GM18519 (cell line): ENCODE measurements around the gene NAIF1.
A peak's percentile ranks its signal among the peaks of the same experiment; 100 is the strongest.

Experiments used
- ATAC-seq: cut with Tn5 transposase; IDR thresholded peaks from one replicate; pipeline ENCODE4 v1.9.1; 2021; ENCODE audit warnings: mild to moderate bottlenecking, moderate library complexity; ENCODE audit not compliant: unreplicated experiment, low FRiP score

The NAIF1 gene

GRCh38 chr9:128102861-128103588, 35.9 kb upstream of the NAIF1 start:
- ATAC-seq, result no peak

GRCh38 chr9:128102196-128102595, 35.1 kb upstream of the NAIF1 start:
- ATAC-seq, result no peak

- ATAC-seq, result no peak
These were observed 34.6 kb upstream of the NAIF1 start for GRCh38 chr9:128101690-128102089.

- ATAC-seq, result no peak
These were observed 34.1 kb upstream of the NAIF1 start for GRCh38 chr9:128101231-128101661.

GRCh38 chr9:128100581-128100980, 33.5 kb upstream of the NAIF1 start:
- ATAC-seq, result no peak

- ATAC-seq, result no peak
These were observed 32.9 kb upstream of the NAIF1 start for GRCh38 chr9:128099932-128100491.

GRCh38 chr9:128099231-128099931, 32.3 kb upstream of the NAIF1 start:
- no peak for ATAC-seq

GRCh38 chr9:128098297-128099230, 31.4 kb upstream of the NAIF1 start:
- ATAC-seq, result no peak

- ATAC-seq, result no peak
These were observed 30.6 kb upstream of the NAIF1 start for GRCh38 chr9:128097543-128098296.

- ATAC-seq, result no peak
These were observed 29.8 kb upstream of the NAIF1 start for GRCh38 chr9:128096616-128097536.

- no peak for ATAC-seq
These were observed 27.9 kb upstream of the NAIF1 start for GRCh38 chr9:128094950-128095544.

GRCh38 chr9:128094166-128094949, 27.2 kb upstream of the NAIF1 start:
- peak; percentile 82 for ATAC-seq

GRCh38 chr9:128093011-128093410, 25.9 kb upstream of the NAIF1 start:
- no peak for ATAC-seq

GRCh38 chr9:128092199-128092977, 25.3 kb upstream of the NAIF1 start:
- ATAC-seq, result no peak

- no peak for ATAC-seq
These were observed 24.5 kb upstream of the NAIF1 start for GRCh38 chr9:128091571-128091970.

- no peak for ATAC-seq
These were observed 24.0 kb upstream of the NAIF1 start for GRCh38 chr9:128091144-128091543.

- no peak for ATAC-seq
These were observed 22.2 kb upstream of the NAIF1 start for GRCh38 chr9:128089299-128089698.
